HG03060 (cell line): Measurements from ENCODE around the gene ZNF219.

Experiments used
- ATAC-seq: cut with Tn5 transposase; IDR thresholded peaks from one replicate; pipeline ENCODE4 v1.9.1; 2021; ENCODE audit warnings: low read depth, moderate number of reproducible peaks; ENCODE audit not compliant: unreplicated experiment

ZNF219 gene

DNA sequence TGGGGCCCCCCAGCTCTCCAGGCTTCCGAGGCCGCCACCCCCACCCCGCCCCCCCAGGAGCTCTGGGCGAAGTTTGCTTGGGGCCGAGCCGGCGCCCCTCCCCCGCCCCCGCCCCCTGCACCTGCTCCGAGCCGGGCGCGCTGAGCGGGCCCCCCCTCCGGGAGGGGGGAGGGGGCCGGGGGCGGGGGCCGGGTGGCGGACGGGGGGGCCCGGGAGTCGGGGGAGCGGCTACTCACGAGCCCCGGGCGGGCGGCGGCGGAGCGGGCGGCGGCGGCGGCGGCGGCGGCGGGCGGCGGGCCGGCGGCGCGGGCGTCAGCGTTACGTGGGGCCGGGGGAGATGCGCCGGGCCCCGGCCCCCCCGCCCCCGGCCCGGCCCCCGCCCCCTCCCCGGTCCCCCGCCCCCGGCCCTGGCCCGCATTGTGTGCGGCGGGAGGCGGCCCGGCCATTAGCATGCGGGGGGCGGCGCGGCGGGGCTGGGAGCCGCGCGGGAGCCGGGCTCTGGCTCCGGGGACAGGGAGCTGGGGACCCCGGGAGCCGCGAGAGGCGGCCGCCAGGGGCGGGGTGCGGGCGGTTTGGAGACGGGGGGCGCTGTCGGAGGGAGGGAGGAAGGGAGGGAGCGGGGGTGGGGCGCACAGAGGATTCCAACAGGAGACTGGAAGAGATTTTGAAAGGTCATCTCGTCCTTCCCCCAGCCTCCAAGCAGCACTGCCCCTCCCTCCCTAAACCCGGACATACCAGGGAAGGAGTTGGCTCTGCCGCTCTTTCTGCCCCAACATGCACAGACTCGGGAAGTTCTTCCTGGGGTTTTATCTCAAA, at the start of gene ZNF219:
ZNF219 (minus strand) TSS at position 580 of the 816 bp plus-strand sequence. CDS start 5,064 bp downstream, outside the sequence.
- no peak for ATAC-seq

- ATAC-seq, result no peak
Observed at GRCh38 chr14:21145437-21145836, 47.0 kb upstream of the ZNF219 start.

GRCh38 chr14:21142357-21142756, 43.9 kb upstream of the ZNF219 start:
- no peak for ATAC-seq

DNA sequence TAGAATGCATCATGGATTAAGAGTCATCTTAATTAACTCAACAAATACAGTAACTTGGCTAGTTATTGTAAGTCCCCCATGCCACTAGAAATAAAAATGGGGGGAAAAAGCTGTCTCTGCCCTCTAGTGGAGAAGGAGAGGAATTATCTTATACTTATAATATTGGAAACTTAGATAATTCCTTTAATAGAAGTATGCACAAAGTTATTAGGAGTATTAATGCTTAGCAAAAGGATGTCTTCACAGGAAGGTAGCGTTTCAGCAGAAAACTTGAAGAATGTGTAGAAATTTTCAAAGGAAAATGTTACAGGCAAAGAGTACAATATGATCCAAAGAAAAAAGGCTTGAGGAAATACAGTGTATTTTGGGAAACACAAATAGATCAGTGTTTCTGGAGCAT, 37.6 kb upstream of the ZNF219 start:
- no peak for ATAC-seq

- no peak for ATAC-seq
Observed at GRCh38 chr14:21133901-21134300, 35.4 kb upstream of the ZNF219 start.

GRCh38 chr14:21123429-21123828, 25.0 kb upstream of the ZNF219 start:
- no peak for ATAC-seq

GRCh38 chr14:21121122-21121521, 22.7 kb upstream of the ZNF219 start:
- no peak for ATAC-seq

DNA sequence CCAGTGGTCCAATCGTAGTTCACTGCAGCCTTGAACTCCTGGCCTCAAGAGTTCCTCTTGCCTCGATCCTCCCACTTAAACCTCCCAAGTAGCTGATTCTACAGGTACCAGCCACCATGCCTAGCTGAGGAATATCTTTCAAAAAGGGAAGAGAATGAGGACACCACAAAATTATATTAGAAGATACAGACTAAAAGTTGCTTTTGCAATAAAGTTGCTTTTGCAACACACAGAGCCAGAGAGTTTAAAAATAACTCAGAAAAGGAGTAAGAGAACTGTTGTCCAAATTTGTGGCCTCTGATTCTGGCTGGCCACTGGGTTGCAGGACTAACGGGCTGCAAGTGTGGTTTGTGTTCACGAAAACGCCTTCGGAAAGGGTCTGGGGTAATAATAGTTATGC, 22.2 kb upstream of the ZNF219 start:
- ATAC-seq, result no peak

DNA sequence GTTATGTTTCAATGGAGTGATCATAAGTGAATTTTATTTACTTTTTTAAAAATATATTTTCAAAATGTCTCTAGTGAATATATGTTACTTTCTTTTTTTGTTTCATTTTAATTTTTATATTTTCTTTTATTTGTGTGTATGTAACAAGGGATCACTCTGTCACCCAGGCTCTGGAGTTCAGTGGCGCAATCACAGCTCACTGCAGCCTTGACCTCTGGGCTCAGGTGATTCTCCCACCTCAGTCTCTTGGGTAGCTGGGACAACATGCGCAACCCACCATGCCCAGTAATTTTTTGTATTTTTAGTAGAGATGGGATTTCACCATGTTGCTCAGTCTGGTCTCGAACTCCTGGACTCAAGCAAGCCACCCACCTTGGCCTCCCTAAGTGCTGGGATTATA, 20.5 kb upstream of the ZNF219 start:
- ATAC-seq, result no peak

- ATAC-seq, result no peak
Observed at GRCh38 chr14:21113369-21113768, 14.9 kb upstream of the ZNF219 start.

- no peak for ATAC-seq
Observed at GRCh38 chr14:21112255-21112654, 13.8 kb upstream of the ZNF219 start.

GRCh38 chr14:21109377-21110138, 11.1 kb upstream of the ZNF219 start:
- no peak for ATAC-seq

- no peak for ATAC-seq
Observed at GRCh38 chr14:21108791-21109190, 10.3 kb upstream of the ZNF219 start.

- no peak for ATAC-seq
Observed at GRCh38 chr14:21107283-21107800, 8.9 kb upstream of the ZNF219 start.

DNA sequence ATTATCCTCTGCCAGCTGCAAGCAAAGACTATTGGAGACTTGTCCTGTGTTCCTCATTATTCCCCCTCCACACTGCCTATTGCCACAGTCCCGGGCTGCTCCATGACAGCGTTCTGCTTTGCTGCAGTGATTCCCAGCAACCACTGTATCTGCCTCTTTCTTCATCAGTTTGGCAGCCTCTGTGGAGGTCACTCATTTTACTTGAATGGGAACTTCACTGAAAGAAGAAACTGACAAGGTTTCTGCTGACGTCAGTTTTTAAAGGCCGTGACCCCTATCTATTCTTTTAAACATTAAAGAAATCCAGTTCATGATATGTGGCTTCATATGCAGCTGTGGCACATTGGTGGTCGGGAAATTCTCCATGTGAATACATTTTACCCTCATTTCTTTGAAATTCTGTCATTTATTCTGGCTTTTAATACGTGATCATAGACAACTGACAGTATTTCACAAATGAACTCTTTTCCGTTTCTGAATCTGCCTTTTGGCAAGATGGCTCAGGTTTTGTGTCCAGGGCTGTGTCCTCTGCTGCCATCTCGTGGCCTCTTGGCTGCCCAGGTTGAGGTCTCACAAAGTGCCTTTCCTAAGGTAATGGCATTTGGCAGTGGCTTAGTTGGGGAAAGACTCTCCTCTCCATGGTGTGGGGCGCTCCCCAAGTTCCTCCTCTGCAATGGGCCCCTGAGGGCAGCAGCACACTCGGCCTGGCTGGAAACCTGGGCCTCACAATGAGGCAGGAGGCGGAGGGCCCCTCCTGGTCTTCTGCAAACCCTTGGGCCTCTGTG, 8.2 kb upstream of the ZNF219 start:
- ATAC-seq, result no peak

DNA sequence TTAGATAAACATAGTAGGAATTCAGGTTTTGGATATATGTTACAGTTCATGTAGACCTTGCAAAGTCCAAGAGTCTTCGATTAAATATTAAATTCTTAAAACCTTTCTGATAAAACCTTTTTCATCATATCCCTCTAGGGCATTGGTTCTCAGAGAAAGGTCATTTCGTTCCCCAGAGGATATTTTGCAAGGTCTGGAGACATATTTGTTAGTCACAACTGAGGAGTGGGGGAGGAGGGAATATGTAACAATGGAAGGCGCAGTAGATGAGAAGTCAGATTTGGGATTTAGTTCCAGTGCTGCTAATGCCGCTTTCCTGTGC, 7.7 kb upstream of the ZNF219 start:
- ATAC-seq, result no peak

GRCh38 chr14:21105095-21105494, 6.6 kb upstream of the ZNF219 start:
- no peak for ATAC-seq

DNA sequence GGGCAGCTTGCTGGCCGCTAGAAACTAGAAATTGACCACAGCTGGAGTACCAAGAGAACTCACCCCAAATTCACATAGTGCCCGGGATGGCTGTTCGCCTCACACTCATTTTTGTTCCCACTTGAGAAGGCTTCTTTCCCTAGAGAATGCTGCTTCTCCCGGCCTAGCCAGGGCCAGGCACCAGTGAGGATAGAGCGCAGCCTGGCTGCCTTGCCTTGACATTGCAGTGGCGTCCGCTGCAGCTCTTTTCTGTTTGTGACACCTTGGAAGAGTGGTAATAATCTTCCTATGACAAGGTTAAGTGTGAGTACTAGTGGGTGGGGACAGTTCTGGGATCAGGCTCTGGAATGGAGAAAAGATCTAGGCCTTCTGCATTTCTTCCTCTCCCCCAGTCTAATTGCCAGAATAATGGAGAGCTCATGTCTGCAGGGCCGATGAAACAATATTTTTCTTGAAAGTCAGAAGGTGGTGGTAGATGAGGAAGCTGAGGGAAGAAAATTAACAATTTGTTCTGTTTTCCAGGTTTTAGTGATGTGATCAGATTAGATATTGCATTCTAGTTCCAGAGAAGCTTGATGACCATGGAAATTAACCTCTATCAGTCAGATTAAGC, 6.1 kb upstream of the ZNF219 start:
- no peak for ATAC-seq

- ATAC-seq, result peak; percentile 79
Observed at GRCh38 chr14:21103710-21104447, 5.4 kb upstream of the ZNF219 start.

- ATAC-seq, result no peak
Observed at GRCh38 chr14:21103411-21103709, 4.9 kb upstream of the ZNF219 start.
